K562 (cell line): ENCODE data around the gene DNAJB2. TPM values are rescaled to one million over a fixed set of nuclear protein-coding genes. Genes with fewer than 3 reads are reported as not detected.

Experiments used
- ATAC-seq: fragments of 200-7000 bp; cut with Tn5 transposase; 3 replicates; pipeline ENCODE4 v1.9.1; 2020; ENCODE audit warnings: moderate library complexity
- BruUV-seq: library from RNA; stranded (reverse); fragments of 400-500 nt; replicated peaks from 2 replicates; lab custom pipeline; 2021; lab: Mats Ljungman, UMichigan
- CTCF ChIA-PET: fragments of 300-600 bp; formaldehyde crosslinking; extraction: SDS; loops from one replicate; lab custom pipeline; 2021; ENCODE audit warnings: low intra/inter-chr PET ratio; lab: Yijun Ruan, JAX
- POLR2A ChIA-PET: fragments of 300-600, 350-650 bp; sonication (Branson Sonifier 250); formaldehyde crosslinking; extraction: SDS; loops from one replicate; lab custom pipeline; 2021; ENCODE audit warnings: antibody characterized with exemption, inconsistent platforms; lab: Yijun Ruan, JAX
- DNase-seq, 4 experiments: peaks; one replicate each; pipeline versions ENCODE4 v3.0.0 to v3.0.0-alpha.2; 2011 to 2018; ENCODE audit warnings: low spot score in 3 of 4, mixed read lengths in 3 of 4; ENCODE audit errors: extremely low read depth in 1 of 4
- FAIRE-seq: peaks from 2 replicates; lab custom pipeline; 2011; peaks lifted over from hg19 to GRCh38; lab: Jason Lieb, UNC
- H2AFZ ChIP-seq: 2 replicates; pipeline ENCODE4 v1.6.0; 2011; ENCODE audit warnings: low read depth, low read length, control low read depth, inconsistent platforms
- H3K27ac ChIP-seq: fragments of 200-600 bp; 3 replicates; pipeline ENCODE4 v1.8.0; 2011; ENCODE audit warnings: low read depth, mild to moderate bottlenecking, control low read depth, inconsistent platforms, low read length, moderate library complexity, mixed read lengths; ENCODE audit errors: extremely low read depth
- H3K27me3 ChIP-seq, 2 experiments: fragments of 300-600 bp in 1 of 2; 2 replicates in 1 of 2; 3 replicates in 1 of 2; pipeline versions ENCODE4 v1.6.0 to v1.8.0; 2011; ENCODE audit warnings: inconsistent platforms in 2 of 2, low read length in 2 of 2, mild to moderate bottlenecking in 1 of 2, mixed read lengths in 1 of 2, moderate library complexity in 1 of 2; ENCODE audit not compliant: control insufficient read depth in 2 of 2, insufficient read depth in 2 of 2
- H3K36me3 ChIP-seq: fragments of 300-600 bp; 3 replicates; pipeline ENCODE4 v1.8.0; 2011; ENCODE audit warnings: mild to moderate bottlenecking, low read length, inconsistent platforms; ENCODE audit not compliant: control insufficient read depth, insufficient read depth
- H3K4me1 ChIP-seq, 2 experiments: fragments of 200-600 bp in 1 of 2; replicated peaks in 1 of 2; 2 replicates in 1 of 2; 3 replicates in 1 of 2; pipeline versions ENCODE4 v1.5.1 to v1.8.0; 2011; ENCODE audit warnings: inconsistent platforms in 2 of 2, low read length in 2 of 2, mild to moderate bottlenecking in 1 of 2, mixed read lengths in 1 of 2, moderate library complexity in 1 of 2; ENCODE audit not compliant: control insufficient read depth in 2 of 2, insufficient read depth in 2 of 2
- H3K4me2 ChIP-seq: 2 replicates; pipeline ENCODE4 v1.6.1; 2011; ENCODE audit warnings: low read length, control low read depth, inconsistent platforms, mixed read lengths; ENCODE audit not compliant: insufficient read depth
- H3K4me3 ChIP-seq: fragments of 200-600 bp; sonication (generic), shearing (Covaris generic); 2 replicates; pipeline ENCODE4 v1.5.1; 2016; ENCODE audit warnings: control low read depth, inconsistent platforms
- H3K79me2 ChIP-seq: fragments of 200-600 bp; 3 replicates; pipeline ENCODE4 v1.8.0; 2011; ENCODE audit warnings: low read length, inconsistent platforms; ENCODE audit not compliant: control insufficient read depth, insufficient read depth
- H3K9ac ChIP-seq, 2 experiments: 2 replicates each; pipeline versions ENCODE4 v1.6.0 to v1.6.1; 2011; ENCODE audit warnings: low read depth in 2 of 2, low read length in 2 of 2, control low read depth in 1 of 2, inconsistent platforms in 1 of 2, mild to moderate bottlenecking in 1 of 2, mixed read lengths in 1 of 2; ENCODE audit not compliant: insufficient read depth in 1 of 2
- H3K9me1 ChIP-seq: one replicate; pipeline ENCODE4 v1.6.0; 2011; ENCODE audit warnings: inconsistent platforms, mild to moderate bottlenecking, low read length, moderate library complexity; ENCODE audit not compliant: control insufficient read depth, insufficient read depth
- H3K9me3 ChIP-seq: replicated peaks from 2 replicates; pipeline ENCODE4 v1.5.1; 2011; ENCODE audit warnings: low read depth, low read length, inconsistent platforms; ENCODE audit not compliant: control insufficient read depth, insufficient read depth
- H4K20me1 ChIP-seq: replicated peaks from 2 replicates; pipeline ENCODE4 v1.6.1; 2011; ENCODE audit warnings: low read length, inconsistent platforms, mixed read lengths; ENCODE audit not compliant: control insufficient read depth, insufficient read depth
- CBX5 ChIP-seq: IDR thresholded peaks from 2 replicates; pipeline ENCODE4 v1.6.1; 2014; ENCODE audit warnings: low read depth, borderline replicate concordance
- KAT8 ChIP-seq: fragments of 450-650 bp; IDR thresholded peaks from 2 replicates; pipeline ENCODE4 v1.6.1; 2016; ENCODE audit warnings: low read depth, mild to moderate bottlenecking
- SLC30A9 ChIP-seq: fragments of 250-450 bp; sonication (Bioruptor Pico); IDR thresholded peaks from 2 replicates; pipeline ENCODE4 v1.8.0; 2022; ENCODE audit warnings: mild to moderate bottlenecking, moderate library complexity
- TAL1 ChIP-seq: fragments of 450-650 bp; IDR thresholded peaks from 2 replicates; pipeline ENCODE4 v1.6.1; 2016; ENCODE audit warnings: mild to moderate bottlenecking
- TRIM24 ChIP-seq, 2 experiments: fragments of 450-650 bp; IDR thresholded peaks; 2 replicates each; pipeline ENCODE4 v1.6.1; 2016
- ZBTB8A ChIP-seq: fragments of 450-650 bp; IDR thresholded peaks from 2 replicates; pipeline ENCODE4 v1.6.1; 2018; ENCODE audit warnings: mild to moderate bottlenecking, moderate library complexity; ENCODE audit not compliant: partially characterized antibody
- ZNF175 ChIP-seq: fragments of 200-800 bp; sonication (Bioruptor generic); IDR thresholded peaks from 2 replicates; pipeline ENCODE4 v1.6.1; 2016; ENCODE audit warnings: low read depth, mild to moderate bottlenecking, missing genetic modification characterization, missing compliant biosample characterization
- ZNF445 ChIP-seq: fragments of 250-450 bp; sonication (Bioruptor Pico); IDR thresholded peaks from 2 replicates; pipeline ENCODE4 v1.4.0; 2020; ENCODE audit warnings: low read depth, mild to moderate bottlenecking, moderate library complexity
- WGBS: fragments of 100-300 bp; shearing (Covaris generic); methylation state at CpG from one replicate; pipeline ENCODE4 v1.1.6; 2016; ENCODE audit warnings: low coverage, mixed read lengths; ENCODE audit not compliant: insufficient coverage; ENCODE audit errors: missing lambda C conversion rate; 5-methylcytosine and 5-hydroxymethylcytosine counted together
- in situ Hi-C: fragments of 300-500 bp; cut with MboI; formaldehyde crosslinking; loops from 4 replicates; pipeline ENCODE4 v1.15.0; 2018; ENCODE audit warnings: inconsistent platforms, mixed read lengths
- intact Hi-C: fragments of 100-400 bp; cut with micrococcal nuclease; formaldehyde crosslinking; loops from 2 replicates; pipeline ENCODE4 v1.14.2; 2022
- polyA plus RNA-seq, 8 experiments: library from polyadenylated mRNA; depleted of rRNA in 4 of 8; stranded (reverse) in 5 of 8; unstranded in 3 of 8; fragments of >200 nt; fragmentation: Nextera tagmentation in 2 of 8; fragmentation: Illumina TruSeq in 1 of 8; extraction: Ambion mirVana in 2 of 8; extraction: Trizol in 1 of 8; gene quantifications; 2 replicates each; pipeline versions ENCODE4 v1.2.1 to v1.2.3, GENCODE V29; 2011 to 2014; ENCODE audit warnings: inconsistent platforms in 1 of 8, missing spikeins in 1 of 8
- total RNA-seq, 7 experiments: library from RNA; depleted of rRNA in 6 of 7; stranded (reverse); fragments of >200 nt in 6 of 7; fragmentation: Illumina TruSeq in 2 of 7; extraction: Trizol in 2 of 7; gene quantifications; 2 replicates each; pipeline versions ENCODE4 v1.2.1 to v1.2.3, GENCODE V29; 2011 to 2021; ENCODE audit warnings: low replicate concordance in 1 of 7
- TF ChIP-seq, protein P1 (sequence below): fragments of 450-650 bp; IDR thresholded peaks from 2 replicates; pipeline ENCODE4 v1.6.1; 2016; ENCODE audit warnings: borderline replicate concordance
- TF ChIP-seq, protein P2 (sequence below): fragments of 250-450 bp; sonication (Bioruptor Pico); IDR thresholded peaks from 2 replicates; pipeline ENCODE4 v1.8.0; 2021; ENCODE audit warnings: mild to moderate bottlenecking, moderate library complexity
- TF ChIP-seq, protein P3 (sequence below): fragments of 250-450 bp; sonication (Bioruptor Pico); IDR thresholded peaks from 2 replicates; pipeline ENCODE4 v1.5.0; 2021

DNAJB2 gene
- total and polyA plus RNA-seq, 9 of the 15 experiments (the other 6 are each of a cell fraction or from before 2014, with no cell fraction given) = 0.08 to 3.0 (median 2.2) TPM; not detected in 1

DNA sequence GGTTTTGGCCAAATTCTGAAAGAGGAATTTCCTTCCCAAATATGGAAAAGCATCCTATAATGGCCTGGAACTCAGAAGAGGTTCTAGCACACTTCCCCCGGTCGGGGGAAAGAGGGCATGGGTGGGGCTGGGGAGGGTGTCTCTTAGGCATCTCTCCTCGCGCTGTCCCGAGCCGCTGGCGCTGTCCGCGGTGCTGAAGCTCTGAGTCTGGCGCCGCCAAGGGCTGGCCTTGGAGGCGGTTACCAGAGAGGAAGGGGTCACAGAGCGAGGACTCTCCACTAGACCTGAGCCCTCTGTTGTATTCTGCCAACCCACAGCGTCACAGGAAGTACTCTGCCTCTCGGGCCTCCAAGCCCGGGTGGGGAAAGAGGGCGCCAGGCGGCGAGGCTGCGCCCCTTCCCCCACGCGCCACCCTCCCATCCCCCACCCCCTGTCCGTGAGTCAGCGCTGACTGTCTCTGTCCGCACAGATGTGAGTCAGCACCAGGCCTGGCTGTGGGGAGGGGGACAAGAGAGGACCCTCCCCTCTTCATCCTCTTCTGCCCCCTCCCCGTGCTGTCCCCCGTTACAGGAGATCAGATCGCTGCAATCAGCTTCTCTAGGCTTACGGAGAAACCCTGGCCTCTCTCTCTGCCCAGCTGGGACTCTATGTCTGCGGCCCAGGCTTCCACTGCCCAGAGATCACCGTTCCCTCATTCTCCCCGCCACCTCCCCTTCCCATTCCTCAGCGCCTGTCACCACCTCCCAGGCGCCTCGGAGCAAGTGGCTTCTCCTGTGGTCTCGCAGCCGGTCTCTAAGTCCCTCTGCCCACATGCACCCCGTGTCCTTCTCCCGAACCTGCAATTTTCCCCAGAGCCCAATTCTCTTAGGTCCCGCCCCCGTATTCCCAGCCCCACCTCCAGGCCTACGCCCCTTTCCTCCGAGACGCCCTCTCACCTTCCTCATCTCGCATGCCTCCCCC is 29.3 kb downstream of the DNAJB2 start:
- peak; percentile 69 for FAIRE-seq
- TF ChIP-seq, protein P1, sequence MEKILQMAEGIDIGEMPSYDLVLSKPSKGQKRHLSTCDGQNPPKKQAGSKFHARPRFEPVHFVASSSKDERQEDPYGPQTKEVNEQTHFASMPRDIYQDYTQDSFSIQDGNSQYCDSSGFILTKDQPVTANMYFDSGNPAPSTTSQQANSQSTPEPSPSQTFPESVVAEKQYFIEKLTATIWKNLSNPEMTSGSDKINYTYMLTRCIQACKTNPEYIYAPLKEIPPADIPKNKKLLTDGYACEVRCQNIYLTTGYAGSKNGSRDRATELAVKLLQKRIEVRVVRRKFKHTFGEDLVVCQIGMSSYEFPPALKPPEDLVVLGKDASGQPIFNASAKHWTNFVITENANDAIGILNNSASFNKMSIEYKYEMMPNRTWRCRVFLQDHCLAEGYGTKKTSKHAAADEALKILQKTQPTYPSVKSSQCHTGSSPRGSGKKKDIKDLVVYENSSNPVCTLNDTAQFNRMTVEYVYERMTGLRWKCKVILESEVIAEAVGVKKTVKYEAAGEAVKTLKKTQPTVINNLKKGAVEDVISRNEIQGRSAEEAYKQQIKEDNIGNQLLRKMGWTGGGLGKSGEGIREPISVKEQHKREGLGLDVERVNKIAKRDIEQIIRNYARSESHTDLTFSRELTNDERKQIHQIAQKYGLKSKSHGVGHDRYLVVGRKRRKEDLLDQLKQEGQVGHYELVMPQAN = no peak; the same call in 1 of the 2 replicates
- no peak for TF ChIP-seq SLC30A9
- no peak for TF ChIP-seq ZNF445 (CRISPR knock-in tag)
- TF ChIP-seq, protein P2, sequence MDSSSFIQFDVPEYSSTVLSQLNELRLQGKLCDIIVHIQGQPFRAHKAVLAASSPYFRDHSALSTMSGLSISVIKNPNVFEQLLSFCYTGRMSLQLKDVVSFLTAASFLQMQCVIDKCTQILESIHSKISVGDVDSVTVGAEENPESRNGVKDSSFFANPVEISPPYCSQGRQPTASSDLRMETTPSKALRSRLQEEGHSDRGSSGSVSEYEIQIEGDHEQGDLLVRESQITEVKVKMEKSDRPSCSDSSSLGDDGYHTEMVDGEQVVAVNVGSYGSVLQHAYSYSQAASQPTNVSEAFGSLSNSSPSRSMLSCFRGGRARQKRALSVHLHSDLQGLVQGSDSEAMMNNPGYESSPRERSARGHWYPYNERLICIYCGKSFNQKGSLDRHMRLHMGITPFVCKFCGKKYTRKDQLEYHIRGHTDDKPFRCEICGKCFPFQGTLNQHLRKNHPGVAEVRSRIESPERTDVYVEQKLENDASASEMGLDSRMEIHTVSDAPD (CRISPR knock-in tag) = no peak
- TF ChIP-seq TAL1 = no peak
- TF ChIP-seq, protein P3, sequence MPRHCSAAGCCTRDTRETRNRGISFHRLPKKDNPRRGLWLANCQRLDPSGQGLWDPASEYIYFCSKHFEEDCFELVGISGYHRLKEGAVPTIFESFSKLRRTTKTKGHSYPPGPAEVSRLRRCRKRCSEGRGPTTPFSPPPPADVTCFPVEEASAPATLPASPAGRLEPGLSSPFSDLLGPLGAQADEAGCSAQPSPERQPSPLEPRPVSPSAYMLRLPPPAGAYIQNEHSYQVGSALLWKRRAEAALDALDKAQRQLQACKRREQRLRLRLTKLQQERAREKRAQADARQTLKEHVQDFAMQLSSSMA (CRISPR knock-in tag) = no peak
- no peak for TF ChIP-seq ZNF175 (CRISPR knock-in tag)
- peak in 1 of 2 experiments; percentile 69; a peak in 2 of 4 replicates for TF ChIP-seq TRIM24 (IDR thresholded peaks at IDR 0.05)
- TF ChIP-seq ZBTB8A = no peak
- no peak for TF ChIP-seq KAT8
- TF ChIP-seq CBX5 = no peak

More for the DNA sequence above, 29.3 kb downstream of the DNAJB2 start:
- Histone ChIP-seq H3K27ac (no peak overlapping the region), H2AFZ (no peak overlapping the region), H3K9me3 (no peaks in the 10 kb centered on the region), H3K36me3 (no peaks in the 10 kb centered on the region), H3K4me3 (peak overlapping the region; percentile 22), H3K79me2 (no peaks in the 10 kb centered on the region), H4K20me1 (no peaks in the 10 kb centered on the region), H3K9ac (no peak overlapping the region), H3K4me1 (peaks cover 0 to 15% of the 10 kb centered on the region in 2 experiments; a peak in 2 of 5 replicates), H3K4me2 (peak overlapping the region; percentile 65), H3K9me1 (no peaks in the 10 kb centered on the region), H3K27me3 (peaks cover 6 to 26% of the 10 kb centered on the region in 2 experiments; a peak in 3 of 5 replicates)
- no TSS peak for BruUV-seq
- intact Hi-C loops = no loop called here
- ChIA-PET CTCF (no interaction called here), POLR2A (interaction anchor here (0.6 to 1.0 kb wide), 4 partner anchors 9 to 362 kb away, joined by 3 read pairs; no protein-coding TSS in a partner anchor)
- in situ Hi-C loops = no loop called here
- ATAC-seq (peak; percentile 99), DNase-seq (peak; percentile 79 to 84 (median 80))
- WGBS = 3% methylated on average over 16 of the region's 45 CpGs
